Measurements from ENCODE around the gene ERF.

The ERF gene

DNA sequence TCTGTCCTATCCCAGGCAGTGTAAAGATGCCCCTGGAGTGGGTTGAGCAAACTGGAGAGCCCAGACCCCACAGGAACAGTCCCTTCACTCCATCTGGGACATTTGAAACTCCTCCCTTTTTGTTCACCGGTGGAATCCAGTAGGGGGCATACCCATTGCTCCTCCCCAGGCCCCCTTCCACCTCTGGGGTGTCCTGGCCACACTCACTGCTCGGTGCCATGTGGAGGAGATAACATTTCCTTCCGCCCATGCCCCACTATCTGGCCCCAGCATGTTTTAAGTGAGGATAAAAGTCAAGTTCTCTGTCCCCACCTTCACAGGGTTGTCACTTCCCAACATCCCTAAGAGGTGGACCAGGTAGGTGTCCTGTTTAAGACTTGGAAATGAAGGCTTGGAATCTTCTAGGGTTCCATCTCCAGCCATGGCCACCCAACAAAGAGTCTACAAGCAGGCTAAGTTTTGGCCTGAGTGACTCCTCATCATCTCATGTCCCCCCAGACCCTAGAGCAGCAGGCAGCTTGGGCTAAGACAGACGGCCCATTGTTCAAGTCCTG lies 25.6 kb downstream of the ERF start:
- H3K4me3 ChIP-seq (replicated peaks in 1 of 2; ENCODE audit: low read depth in 2 of 2, low read length in 2 of 2) = no peak overlapping the region
- TF ChIP-seq, protein P1, sequence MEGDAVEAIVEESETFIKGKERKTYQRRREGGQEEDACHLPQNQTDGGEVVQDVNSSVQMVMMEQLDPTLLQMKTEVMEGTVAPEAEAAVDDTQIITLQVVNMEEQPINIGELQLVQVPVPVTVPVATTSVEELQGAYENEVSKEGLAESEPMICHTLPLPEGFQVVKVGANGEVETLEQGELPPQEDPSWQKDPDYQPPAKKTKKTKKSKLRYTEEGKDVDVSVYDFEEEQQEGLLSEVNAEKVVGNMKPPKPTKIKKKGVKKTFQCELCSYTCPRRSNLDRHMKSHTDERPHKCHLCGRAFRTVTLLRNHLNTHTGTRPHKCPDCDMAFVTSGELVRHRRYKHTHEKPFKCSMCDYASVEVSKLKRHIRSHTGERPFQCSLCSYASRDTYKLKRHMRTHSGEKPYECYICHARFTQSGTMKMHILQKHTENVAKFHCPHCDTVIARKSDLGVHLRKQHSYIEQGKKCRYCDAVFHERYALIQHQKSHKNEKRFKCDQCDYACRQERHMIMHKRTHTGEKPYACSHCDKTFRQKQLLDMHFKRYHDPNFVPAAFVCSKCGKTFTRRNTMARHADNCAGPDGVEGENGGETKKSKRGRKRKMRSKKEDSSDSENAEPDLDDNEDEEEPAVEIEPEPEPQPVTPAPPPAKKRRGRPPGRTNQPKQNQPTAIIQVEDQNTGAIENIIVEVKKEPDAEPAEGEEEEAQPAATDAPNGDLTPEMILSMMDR (IDR thresholded peaks at IDR 0.05; ENCODE audit: low read depth, low read length) = peak; percentile 8
- DNase-seq (ENCODE audit: low read depth in 2 of 2) = no peak

DNA sequence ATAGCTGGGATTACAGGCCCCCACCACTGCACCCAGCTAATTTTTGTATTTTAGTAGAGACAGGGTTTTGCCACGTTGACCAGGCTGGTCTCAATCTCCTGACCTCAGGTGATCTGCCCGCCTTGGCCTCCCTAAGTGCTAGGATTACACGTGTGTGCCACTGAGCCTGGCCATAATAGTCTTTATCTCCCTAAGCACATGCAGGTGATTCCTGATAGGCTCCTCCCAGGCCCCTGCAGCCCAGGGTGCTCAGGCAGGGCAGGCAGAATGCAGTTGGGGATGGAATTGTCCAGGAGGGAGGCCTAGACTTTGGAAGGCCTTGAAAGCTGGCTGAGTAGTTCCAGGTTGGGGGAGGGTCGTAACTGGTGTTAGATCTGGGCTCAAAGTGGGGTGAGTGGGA lies 26.3 kb downstream of the ERF start:
- no peak for DNase-seq (ENCODE audit: low read depth in 2 of 2)
- H3K4me3 ChIP-seq (replicated peaks in 1 of 2; ENCODE audit: low read depth in 2 of 2, low read length in 2 of 2) = no peak overlapping the region
- TF ChIP-seq, protein P1 (IDR thresholded peaks at IDR 0.05; ENCODE audit: low read depth, low read length) = no peak

DNA sequence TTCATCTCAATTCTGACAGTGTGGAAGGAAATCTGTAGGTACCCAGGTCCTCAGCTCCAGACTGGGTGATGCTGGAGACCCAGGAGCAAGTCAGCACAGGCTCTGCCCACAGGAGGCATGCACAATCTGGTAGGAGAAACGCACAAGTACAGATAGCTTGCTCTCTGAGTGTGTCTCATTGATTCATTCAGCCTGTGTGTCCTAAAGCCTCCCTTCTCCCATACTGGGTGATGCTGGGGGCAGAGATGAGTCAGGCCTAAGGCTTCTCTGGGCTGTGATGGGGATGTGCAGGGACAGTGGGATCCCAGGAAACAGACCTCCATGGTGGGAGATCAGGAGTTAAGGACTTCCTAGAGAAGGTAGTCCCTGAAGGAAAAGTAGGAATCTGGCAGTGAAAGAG lies 28.0 kb downstream of the ERF start:
- no peak for DNase-seq (ENCODE audit: low read depth in 2 of 2)
- TF ChIP-seq, protein P1 (IDR thresholded peaks at IDR 0.05; ENCODE audit: low read depth, low read length) = no peak
- no peak overlapping the region for H3K4me3 ChIP-seq (replicated peaks in 1 of 2; ENCODE audit: low read depth in 2 of 2, low read length in 2 of 2)

DNA sequence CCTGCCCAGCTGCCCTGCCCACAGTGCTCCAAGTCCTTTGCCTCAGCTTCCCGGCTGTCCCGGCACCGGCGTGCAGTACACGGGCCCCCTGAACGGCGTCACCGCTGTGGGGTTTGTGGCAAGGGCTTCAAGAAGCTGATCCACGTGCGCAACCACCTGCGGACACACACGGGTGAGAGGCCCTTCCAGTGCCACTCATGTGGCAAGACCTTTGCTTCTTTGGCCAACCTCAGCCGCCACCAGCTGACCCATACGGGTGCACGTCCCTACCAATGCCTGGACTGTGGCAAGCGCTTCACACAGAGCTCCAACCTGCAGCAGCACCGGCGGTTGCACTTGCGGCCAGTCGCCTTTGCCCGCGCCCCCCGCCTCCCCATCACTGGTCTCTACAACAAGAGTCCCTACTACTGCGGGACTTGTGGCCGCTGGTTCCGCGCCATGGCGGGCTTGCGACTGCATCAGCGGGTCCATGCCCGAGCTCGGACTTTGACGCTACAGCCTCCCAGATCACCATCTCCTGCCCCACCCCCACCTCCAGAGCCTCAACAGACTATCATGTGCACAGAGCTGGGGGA lies 29.1 kb downstream of the ERF start:
- no peak for DNase-seq (ENCODE audit: low read depth in 2 of 2)
- no peak overlapping the region for H3K4me3 ChIP-seq (replicated peaks in 1 of 2; ENCODE audit: low read depth in 2 of 2, low read length in 2 of 2)
- TF ChIP-seq, protein P1 (IDR thresholded peaks at IDR 0.05; ENCODE audit: low read depth, low read length) = no peak

DNA sequence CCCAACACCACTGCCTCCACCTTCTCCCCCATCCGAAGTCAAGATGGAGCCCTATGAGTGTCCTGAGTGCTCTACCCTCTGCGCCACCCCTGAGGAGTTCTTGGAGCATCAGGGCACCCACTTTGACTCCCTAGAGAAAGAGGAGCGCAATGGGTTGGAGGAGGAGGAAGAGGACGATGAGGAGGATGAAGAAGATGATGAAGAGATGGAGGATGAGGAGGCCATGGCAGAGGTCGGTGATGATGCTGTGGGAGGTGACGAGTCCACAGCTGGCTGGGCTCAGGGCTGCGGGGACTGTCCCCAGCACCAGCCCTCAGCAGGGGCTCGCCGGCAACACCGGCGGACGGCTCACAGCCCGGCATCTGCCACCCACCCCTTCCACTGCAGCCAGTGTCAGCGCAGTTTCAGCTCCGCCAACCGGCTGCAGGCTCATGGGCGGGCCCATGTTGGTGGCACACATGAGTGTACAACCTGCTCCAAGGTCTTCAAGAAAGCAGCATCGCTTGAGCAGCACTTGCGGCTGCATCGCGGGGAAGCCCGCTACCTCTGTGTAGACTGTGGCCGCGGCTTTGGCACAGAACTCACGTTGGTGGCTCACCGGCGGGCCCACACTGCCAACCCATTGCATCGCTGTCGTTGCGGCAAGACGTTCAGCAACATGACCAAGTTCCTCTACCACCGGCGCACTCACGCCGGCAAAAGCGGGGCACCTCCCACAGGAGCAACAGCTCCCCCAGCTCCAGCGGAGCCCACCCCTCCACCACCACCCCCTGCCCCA lies 29.8 kb downstream of the ERF start:
- TF ChIP-seq, protein P1 (IDR thresholded peaks at IDR 0.05; ENCODE audit: low read depth, low read length) = no peak
- DNase-seq (ENCODE audit: low read depth in 2 of 2) = no peak
- H3K4me3 ChIP-seq (replicated peaks in 1 of 2; ENCODE audit: low read depth in 2 of 2, low read length in 2 of 2) = no peak overlapping the region

DNA sequence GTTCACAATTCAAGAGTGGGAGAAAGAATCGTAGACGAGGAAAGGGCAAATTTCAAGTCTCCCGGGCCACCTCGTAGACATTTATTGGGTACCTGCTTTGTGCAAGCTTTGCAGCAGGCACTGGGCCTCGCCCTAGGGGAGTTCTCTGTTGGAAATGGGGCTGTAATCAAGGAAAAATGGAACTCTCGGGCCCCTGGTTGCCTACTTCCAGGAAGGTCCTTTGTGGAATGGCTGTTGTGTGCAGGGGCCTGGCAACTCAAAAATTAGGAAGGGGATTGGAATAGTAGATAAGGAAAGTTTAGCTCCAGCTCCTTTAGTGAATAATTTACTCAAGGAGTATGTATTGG lies 34.2 kb downstream of the ERF start:
- TF ChIP-seq, protein P1 (IDR thresholded peaks at IDR 0.05; ENCODE audit: low read depth, low read length) = no peak
- peak overlapping the region; percentile 96 to 99 for H3K4me3 ChIP-seq (replicated peaks in 1 of 2; ENCODE audit: low read depth in 2 of 2, low read length in 2 of 2)
- DNase-seq (ENCODE audit: low read depth in 2 of 2) = no peak
